ENCODE measurements around the gene SPATC1L.

Gene SPATC1L

DNA sequence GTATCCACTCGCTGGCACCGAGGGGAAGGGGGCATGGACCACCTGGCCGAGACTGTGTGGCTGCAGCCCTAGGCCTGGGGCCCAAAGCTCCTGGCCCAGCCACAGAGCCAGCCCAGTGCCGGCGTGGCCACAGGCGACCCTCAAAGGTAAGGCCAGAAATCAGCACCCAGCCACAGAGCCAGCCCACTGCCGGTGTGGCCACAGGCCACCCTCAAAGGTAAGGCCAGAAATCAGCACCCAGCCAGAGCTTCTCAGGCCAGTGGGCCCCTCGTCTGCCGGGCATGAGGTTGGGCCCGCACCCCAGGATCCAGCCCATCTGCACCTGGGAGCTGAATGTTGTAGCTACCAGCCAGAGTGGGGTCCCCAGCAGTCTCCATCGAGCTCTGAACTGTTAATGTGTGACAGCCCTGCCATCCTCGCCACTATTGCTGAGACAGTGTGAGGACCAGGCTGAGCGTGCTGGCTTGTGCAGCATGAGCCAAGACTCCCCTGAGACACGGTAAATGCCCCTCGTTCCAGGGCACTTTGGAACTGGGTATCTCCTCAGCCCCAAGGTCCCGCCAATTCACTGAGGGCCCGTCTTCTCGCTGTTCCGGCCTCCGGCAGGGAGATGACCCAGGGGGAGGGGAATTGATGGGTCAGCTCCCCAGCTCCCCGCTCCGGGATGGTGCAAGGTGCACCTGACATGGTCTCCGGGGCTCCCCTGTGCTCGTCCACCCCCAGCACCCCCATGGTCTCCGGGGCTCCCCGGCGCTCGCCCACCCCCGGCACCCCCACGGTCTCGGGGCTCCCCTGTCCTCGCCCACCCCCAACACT, 24.2 kb downstream of the SPATC1L start:
- no peak for DNase-seq

DNA sequence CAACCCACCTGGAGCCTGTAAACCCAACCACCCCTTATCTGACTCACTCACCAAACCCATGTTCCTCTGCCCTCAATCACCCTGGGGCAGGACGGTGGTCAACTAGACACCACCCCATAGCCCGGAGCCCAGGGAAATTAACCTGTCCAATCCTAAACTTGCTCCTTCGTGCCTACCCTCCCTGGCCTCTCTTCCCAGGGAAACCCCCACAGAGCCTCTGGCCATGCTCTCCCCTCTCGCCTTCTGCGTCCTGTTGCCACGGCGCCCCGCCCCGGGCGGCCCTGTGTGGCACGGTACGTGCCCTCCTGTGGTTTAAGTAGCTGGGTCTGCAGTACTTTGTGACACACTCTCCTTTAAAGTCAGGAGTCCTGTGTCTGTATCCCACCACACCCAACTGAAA, 24.9 kb downstream of the SPATC1L start:
- DNase-seq: no peak

DNA sequence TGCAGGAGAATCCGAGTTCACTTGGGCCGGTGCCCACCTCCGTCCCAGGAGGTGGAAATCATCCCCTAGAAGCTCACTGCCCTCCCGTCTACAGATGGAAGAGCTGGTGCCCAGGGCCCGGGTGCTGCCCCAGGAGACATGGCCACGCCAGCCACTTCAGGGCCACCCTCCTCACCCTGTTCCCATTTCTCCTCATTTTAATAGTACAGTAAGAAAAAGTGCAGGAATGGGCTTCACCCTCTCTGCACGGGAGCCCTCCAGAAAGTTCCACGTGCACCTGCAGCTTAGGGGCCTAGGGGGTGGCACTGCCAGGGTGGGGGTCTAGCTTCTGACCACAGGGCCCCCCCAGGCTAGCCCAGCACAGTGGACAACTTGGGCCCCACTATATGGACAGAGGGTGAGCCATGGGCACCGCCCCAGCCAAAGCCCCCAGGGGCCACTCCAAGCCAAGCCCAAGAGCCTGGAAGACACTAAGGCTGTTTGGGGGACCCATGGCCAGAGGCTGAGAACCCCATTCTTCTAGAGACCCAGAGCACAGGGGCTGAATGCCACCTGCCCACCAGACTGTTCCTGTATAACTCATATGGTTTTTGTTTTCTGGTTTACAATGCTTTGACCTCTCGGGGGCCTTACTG, 25.5 kb downstream of the SPATC1L start:
- DNase-seq: no peak

DNA sequence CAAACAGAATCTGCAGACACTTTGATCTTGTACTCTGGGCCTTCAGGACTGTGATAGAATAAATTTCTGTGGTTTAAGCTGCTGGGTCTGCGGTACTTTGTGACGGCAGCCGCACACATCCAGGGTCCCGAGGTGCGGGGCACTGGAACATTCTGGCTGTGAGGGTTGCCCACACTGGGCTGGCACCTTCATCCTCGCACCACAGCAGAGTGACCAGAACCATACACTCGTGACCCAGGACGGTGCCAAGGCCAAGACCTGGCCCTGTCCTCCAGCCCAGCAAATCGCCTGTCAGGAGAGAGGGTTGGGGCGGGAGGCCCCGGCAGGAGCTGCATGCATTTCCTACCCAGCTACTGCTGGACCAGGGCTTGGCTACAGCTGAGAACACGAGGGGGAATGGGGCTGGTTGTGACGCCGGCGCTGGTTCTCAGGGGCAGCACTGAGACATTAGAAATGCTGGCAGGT, 26.2 kb downstream of the SPATC1L start:
- no peak for DNase-seq

DNA sequence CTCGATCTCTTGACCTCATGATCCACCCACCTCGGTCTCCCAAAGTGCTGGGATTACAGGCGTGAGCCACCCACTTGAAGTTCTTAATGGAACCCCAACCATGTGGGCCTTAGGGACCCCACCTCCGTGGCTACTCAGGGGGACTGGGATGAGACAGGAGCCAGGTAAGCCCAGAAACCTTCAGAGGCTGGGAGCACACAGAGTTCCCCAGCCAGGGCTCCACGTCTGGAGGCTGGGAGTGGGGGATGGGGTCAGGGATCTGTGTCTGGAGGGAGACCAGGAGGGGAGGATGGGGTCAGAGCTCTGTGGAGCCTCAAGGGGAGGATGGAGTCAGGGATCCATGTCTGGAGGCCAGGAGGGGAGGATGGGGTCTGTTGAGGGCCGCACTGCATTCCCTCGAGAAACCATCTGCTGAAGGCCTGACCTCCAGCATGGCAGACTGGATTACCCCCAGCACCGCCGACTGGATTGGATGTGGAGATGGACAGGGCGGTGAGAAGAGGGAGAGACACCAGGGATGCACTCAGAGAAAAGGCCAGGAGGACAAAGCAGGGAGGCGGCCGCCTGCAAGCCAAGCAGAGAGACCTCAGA, 26.8 kb downstream of the SPATC1L start:
- DNase-seq: no peak

DNA sequence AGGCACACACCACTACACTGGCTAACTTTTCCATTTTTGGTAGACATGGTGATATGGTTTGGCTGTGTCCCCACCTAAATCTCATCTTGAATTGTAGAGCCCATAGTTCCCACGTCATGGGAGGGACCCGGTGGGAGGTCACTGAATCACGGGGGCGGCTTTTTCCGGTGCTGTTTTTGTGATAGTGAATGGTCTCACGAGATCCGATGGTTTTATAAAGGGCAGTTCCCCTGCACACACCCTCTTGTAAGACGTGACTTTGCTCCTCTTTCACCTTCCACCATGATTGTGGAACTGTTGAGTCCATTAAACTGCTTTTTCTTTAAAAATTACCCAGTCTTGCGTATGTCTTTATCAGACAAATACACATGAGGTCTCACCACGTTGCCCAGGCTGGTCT, 27.6 kb downstream of the SPATC1L start:
- DNase-seq: no peak

DNA sequence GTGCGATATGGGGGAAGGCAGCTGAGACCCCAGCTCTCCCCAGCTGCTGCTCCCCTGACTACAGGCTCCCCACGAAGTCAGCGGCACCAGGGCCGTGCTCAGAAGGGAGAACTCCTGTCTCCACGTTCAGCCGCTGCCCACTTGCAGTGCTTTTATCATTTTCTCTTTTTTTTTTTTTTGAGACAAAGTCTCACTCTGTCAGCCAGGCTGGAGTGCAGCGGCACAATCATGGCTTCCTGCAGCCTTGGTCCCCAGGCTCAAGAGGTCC, 27.9 kb downstream of the SPATC1L start:
- no peak for DNase-seq

DNA sequence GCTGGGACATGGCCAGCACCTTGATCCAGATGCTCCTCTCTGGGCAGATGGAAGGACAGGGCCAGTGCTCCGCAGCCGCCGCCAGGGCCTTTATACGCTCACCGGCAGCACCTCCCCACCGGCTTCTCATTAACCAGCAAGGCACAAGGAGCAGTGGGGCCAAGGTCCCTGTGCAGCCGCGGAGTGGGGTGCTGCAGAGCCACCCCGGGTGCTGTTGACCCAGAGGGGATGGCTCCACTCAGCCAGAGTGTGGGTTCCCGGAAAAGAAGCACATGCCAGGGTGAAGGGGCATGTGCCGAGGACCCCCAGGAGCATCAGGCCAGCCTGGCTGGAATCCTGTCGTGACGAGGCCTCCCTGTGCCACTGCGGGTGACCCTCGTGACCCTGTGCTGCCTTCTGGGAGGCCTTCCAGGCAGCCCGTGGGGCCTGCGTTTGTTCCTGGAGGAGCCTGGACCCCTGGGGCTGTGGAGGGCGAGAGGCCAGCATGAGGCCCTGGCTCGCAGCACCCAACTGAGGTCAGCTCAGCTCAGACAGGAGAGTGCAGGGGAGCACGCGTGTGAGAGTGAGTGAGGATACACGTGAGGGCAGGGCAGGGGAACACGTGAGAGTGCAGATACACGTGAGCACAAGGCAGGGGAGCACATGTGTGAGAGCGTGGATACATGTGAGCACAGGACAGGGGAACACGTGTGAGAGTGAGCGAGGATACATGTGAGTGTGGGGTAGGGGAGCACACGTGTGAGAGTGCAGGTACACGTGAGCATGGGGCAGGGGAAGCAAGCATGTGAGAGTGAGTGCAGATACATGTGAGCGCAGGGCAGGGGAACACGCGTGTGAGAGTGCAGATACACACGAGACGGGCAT, 28.5 kb downstream of the SPATC1L start, which contains the start of gene FTCD:
FTCD (minus strand) TSS at position 66 of the 864 bp plus-strand sequence; CDS start at position 10, 56 bp downstream.
- DNase-seq: no peak

DNA sequence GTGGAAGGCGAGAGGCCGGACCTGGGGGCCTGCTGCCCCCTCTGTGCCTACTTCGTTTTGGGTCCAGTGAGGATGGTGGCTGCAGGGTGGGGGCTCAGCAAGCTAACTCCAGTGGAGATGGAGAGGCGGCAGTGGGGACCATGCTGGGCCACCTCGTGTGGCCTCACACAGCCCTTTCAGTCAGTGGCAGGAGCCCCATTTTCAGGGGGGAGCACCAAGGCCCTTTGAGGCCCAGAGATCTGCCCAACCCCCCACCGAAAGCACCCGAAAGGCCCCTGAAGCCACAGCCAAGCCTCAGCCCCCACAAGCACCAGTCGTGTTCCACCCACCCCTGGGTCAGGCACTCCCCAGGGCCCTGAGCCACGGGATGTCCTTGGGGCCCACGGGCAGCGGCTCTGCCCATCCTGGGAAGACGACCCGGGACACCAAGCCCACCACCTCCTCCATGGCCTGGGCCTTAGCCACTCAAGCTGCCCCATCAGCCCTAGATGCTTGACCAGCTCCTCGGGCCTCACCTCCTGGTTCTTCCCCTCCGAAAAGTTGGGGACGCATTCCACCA, 29.2 kb downstream of the SPATC1L start:
- DNase-seq: no peak

DNA sequence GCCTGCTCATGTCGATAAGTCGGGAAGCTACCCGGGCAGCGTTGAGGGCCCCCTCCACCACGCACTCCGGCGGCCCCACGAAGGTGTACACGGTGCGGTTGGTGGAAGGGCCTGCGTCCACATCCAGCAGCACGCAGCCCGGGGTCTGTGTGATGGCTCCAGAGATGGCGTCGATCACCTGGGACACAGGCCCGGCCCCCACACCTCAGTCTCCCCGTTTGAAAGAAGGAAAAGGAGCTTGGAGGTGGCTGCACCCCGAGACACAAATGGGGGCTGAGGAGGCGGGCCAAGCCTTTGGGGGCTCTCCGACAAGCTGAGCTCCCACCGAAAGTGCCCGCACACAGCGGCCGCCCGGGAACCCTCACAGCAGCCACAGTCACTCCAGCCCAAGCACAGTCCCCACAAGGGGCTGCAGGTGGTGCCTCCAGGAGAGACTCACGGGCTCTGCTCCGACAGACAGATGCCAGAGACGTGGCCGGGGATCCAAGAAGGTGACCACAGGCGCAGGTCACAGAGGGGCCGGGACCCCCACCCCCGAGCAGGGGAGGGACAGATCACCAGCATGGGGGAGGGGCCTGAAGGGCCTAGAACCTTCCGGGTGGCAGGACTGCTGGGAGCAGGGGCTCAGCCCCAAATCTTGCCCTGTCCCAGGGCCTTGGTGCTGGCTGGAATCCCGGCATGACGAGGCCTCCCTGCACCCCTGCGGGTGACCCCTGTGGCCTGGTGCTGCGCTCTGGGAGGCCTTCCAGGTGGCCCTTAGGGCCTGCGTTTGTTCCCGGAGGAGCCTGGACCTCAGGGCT, 29.9 kb downstream of the SPATC1L start:
- DNase-seq: no peak

DNA sequence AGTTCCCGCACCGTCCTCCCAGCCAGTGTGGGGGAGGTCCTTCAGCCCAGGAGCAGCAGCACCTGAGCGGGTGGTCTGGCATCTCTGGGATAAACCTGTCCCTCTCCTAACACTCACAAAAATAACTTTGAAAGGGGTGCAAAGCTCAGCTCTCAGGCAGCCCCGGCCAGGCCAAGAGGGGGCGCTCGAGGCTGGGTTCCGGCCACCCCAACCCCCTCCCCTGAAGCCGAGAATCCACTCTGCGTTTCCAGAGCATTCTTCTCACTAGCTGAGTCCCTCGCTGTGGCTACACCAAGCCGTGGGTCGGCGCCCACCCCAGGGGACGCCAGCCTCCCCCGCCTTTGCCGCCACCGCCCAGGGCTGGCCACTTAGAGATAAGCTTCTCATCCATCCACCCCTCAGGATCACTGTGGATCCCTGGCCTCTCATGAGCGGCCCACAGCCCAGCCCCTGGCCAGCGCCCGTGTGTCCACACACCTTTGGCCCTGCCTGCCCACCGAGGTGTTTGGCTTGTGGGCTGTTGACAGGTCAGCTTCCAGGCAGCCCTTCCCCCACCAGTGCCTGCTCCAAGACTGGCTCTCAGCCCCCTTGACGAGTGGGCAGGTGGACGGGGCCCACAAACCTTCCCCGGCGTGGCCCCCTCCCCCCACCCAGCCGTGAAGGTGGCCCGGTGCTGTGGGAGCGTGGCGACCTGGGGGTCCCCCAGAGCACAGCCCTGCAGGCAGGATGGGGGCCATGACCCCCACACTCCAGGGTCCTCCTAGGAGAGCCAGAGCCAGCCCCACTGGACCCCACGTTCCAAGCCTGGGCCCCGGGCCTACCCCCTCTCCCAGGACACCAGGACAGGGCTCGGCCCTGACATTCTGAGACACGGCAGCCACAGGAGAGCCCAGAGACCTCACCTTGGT, 30.8 kb downstream of the SPATC1L start:
- no peak for DNase-seq

DNA sequence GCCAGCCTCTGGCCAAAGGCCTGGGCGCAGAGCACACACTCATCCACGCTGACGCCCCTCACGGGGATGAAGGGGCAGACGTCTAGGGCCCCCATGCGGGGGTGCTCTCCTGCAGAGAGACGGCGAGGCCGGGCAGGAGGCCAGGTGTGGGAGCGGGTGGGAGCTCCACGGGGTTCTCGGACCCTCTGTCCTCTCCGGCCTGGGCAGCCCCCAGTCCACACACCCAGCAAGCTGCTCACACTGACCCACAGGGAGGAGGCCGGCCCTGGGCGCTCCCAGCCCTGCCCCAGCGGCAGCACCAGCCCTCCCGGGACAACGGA, 31.4 kb downstream of the SPATC1L start:
- no peak for DNase-seq

DNA sequence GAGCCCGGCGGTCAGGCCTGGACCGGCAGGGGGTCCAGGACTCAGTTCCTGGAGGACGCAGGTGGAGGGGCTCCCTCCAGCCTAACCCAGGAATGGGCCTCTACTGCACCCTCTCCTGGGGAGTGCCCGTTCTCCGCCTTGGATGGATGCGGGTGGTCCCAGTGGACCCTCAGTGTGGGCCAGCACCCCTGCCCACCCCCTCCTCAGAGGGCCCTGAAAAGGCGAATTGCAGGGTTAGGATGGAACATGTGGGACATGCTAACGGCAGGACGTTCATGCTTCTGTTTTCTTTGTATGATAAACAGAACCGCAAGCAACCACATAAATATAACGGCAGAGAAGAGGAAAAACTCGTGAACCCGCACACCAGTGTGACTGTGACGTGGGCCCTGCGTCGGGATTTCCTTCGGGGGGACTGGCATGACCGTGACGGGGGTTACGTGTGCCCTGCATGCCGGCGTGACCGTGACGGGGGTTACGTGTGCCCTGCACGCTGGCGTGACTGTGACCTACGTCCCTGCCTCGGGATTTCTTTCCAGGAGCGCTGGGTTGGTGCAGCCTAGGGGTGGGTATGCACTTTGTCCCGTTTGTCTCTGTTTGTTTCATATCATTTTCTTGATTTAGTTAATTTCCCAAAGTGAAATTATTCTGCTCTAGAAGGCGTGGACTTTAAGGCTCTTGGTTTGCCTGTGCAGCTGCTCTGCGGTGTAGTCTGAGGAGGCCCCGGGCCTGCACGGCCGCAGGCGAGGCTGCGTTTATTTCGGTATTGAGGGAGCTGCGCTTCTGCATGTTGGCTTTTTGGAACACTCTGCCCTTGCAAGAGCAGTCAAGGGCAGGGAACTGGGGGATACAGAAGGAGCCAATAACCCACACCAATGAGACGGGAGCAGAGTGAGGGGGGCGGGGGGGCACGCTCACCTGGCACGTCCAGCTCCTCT, 32.0 kb downstream of the SPATC1L start:
- no peak for DNase-seq

DNA sequence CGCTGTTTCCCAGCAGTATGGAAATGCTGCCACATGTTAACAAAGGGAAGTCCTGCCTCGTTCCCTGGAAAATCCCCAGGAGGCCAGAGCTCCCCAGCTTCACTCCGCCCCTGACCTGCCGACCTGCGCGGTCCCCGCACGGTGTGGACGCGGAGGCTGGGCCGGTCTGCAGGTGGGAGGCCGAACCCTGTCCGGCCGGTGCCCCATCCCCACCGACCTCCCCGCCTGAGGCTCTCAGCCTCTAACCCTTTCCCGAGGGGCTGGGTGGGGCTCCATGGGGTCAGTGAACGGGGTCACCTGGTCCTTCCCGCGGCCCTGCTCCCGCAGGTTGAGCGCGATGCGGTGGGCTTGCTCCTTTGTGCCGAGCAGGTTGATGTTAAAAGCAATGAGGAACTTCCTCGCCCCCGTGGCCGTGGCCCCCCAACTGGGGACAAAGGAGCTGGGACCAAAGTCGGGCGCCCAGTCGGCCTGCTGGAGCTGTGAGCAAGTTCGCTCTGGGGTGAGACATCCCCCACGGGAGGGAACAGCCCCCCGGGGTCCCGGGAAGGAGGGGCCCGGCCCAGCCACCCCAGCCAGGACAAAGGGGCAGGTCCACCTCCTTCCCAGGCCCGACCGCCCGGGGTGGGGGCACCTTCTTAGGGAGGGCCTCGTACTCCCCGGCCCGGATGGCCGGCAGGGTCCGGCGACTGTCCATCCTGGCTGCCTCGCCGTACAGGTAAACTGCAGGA, 32.8 kb downstream of the SPATC1L start:
- no peak for DNase-seq

DNA sequence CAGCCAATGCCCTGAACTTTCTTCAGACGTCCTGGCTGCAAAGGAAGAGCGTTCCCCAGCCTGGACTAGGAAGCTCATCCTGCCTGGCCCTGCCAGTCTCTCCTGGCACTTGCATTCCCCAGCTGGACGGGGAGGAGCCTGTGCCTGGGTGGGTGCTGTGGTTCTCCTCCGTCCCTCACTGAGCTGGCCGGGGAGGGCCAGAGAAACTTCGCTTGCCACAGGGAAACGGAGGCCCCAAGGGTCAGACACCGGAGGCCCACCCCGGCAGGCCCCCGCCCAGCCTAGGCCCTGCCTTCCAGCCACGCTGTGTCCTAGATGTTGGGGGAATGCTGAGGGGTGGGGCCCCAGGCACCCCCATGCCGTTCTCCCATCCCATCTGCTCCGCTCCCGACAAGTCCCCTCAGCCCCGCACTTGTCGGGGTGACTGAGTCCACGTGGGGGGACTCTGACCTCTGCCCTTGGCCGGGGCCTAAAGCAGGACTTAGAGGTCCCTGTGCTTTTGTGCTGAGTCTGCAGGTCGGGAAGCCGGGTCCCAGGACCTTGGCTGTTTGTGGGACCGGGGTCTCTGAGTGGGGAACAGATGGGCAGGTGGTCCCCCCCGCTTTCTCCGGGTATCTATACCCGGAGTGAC, 33.7 kb downstream of the SPATC1L start:
- no peak for DNase-seq

DNA sequence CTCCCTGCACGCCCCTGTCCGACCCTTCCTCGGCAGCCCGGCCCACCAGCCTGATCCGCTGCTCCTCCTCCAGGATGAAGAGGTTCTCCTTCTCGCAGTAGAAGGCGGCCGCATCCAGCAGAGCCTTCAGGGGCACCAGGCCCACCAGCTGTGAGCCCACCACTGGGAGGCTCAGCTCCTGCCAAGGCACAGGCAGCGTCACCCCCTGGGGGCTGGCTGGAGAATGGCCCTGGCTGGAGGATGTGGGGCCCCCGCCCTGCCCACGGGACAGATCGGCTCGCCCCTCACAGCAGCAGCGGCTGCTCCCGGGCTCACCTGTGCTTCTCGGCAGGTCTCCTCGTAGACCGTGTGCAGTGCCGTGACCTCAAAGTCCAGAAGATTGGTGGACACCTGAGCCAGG, 34.2 kb downstream of the SPATC1L start:
- DNase-seq: no peak

DNA sequence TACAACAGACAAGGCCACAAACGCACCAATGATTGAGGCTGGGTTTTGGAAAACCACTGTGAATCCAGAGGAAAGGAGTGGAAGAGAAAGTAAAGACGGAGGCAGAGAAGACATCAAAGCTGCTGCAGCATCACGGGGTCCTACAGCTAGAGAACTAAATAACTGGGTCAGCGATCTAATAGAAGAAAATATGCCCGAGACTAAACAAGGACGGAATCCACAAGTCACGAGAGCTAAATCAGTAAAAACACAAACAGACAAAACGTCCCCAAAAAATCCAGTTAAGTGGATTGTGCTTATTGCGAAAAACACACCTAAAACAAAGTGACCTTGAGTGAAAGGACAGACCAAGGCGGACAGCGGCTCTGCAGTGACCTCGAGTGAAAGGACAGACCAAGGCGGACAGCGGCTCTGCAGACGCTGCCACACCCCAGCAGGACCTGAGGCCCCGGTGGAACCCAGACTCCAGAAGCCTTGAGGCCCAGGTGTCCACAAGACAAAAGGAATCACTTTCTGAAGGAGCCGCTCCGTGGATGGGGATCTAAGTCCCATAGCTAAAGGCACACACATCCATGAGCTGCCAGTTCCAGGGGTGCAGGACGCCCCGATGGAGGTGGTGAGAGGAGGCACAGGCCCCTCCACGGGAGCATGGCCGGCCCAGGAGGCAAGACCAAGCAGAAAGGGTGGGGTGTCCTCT, 34.9 kb downstream of the SPATC1L start:
- no peak for DNase-seq

DNA sequence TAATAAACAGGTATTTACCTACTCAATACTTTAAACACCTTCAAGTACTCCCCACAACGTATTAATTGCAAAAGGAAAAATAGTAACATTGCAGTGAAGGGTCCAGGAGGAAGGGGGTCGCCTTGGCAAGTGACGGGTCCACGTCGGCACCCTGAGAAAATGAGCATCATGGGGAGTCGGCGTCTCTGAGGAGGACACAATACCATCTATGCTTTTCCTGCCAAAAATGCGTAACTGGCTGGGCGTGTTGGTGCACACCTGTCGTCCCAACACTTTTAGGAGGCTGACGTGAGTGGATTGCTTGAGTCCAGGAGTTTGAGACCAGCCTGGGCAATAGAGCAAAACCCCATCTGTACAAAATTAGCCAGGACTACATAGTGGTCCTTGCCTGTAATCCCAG, 36.2 kb downstream of the SPATC1L start:
- no peak for DNase-seq
